GM13976 (cell line): Measurements from ENCODE around the gene ERC1.
"Not testable (repeated sequence)": the region's sequence is repeated elsewhere in the genome, so short reads cannot be mapped to it uniquely, and the experiment has no call there.

ENCODE experiments used
- DNase-seq: peaks from one replicate; pipeline ENCODE4 v3.0.0; 2012; ENCODE audit warnings: low spot score
- CTCF ChIP-seq: IDR thresholded peaks from 2 replicates; pipeline ENCODE4 v1.5.1; 2012; ENCODE audit warnings: borderline replicate concordance, mild to moderate bottlenecking; ENCODE audit not compliant: insufficient read depth; ENCODE audit errors: extremely low read depth, missing control alignments, control extremely low read depth
- in situ Hi-C: fragments of 300-500 bp; cut with MboI; formaldehyde crosslinking; loops from one replicate; pipeline ENCODE4 v1.12.0; 2022; ENCODE audit warnings: low sequenced_read_pairs, mixed read lengths, inconsistent platforms; ENCODE audit not compliant: unreplicated experiment

ERC1 gene

GRCh38 chr12:1188016-1188415 lies 197.0 kb downstream of the ERC1 start:
- DNase-seq = no peak
- TF ChIP-seq CTCF = no peak
- in situ Hi-C loops = no loop called here

- TF ChIP-seq CTCF = no peak
- DNase-seq = no peak
These were observed 198.1 kb downstream of the ERC1 start for GRCh38 chr12:1189163-1189562.

GRCh38 chr12:1195513-1195912 lies 204.5 kb downstream of the ERC1 start:
- TF ChIP-seq CTCF = no peak
- in situ Hi-C loops = no loop called here
- DNase-seq = no peak

More at GRCh38 chr12:1189163-1189562, 198.1 kb downstream of the ERC1 start:
- in situ Hi-C loops = no loop called here

- DNase-seq = no peak
- in situ Hi-C loops = no loop called here
- no peak for TF ChIP-seq CTCF
These were observed 206.4 kb downstream of the ERC1 start for GRCh38 chr12:1197264-1198018.

GRCh38 chr12:1198854-1199253 lies 207.8 kb downstream of the ERC1 start:
- DNase-seq, in situ Hi-C loops: not testable (repeated sequence)

- in situ Hi-C loops = no loop called here
- no peak for TF ChIP-seq CTCF
- no peak for DNase-seq
These were observed 208.7 kb downstream of the ERC1 start for GRCh38 chr12:1199700-1200099.

GRCh38 chr12:1201030-1201429 lies 210.0 kb downstream of the ERC1 start:
- no peak for DNase-seq
- no peak for TF ChIP-seq CTCF
- in situ Hi-C loops = no loop called here
